Activated naive CD4-positive, alpha-beta T cell treated with anti-CD3 and anti-CD28 coated beads, Interleukin-2, amount 50 U/mL, for 24 hours (primary cell): Measurements from ENCODE around the gene SLC7A4.
"Not testable (repeated sequence)": the region's sequence is repeated elsewhere in the genome, so short reads cannot be mapped to it uniquely, and the experiment has no call there.

Experiments
- H3K27ac Mint-ChIP-seq: one replicate; pipeline ENCODE4 v1.8.0; 2021; ENCODE audit warnings: mild to moderate bottlenecking, mixed read lengths
- H3K27me3 Mint-ChIP-seq: one replicate; pipeline ENCODE4 v1.8.0; 2021; ENCODE audit warnings: mixed read lengths
- H3K36me3 Mint-ChIP-seq: one replicate; pipeline ENCODE4 v1.8.0; 2021; ENCODE audit warnings: mixed read lengths
- H3K4me1 Mint-ChIP-seq: one replicate; pipeline ENCODE4 v1.8.0; 2021; ENCODE audit warnings: mixed read lengths
- H3K4me3 Mint-ChIP-seq: one replicate; pipeline ENCODE4 v1.8.0; 2021; ENCODE audit warnings: mild to moderate bottlenecking, mixed read lengths
- H3K9me3 Mint-ChIP-seq: one replicate; pipeline ENCODE4 v1.8.0; 2021; ENCODE audit warnings: mixed read lengths

Gene SLC7A4

GRCh38 chr22:21048965-21049364, 16.6 kb upstream of the SLC7A4 start:
- H3K36me3 Mint-ChIP-seq, H3K27me3 Mint-ChIP-seq, H3K4me3 Mint-ChIP-seq, H3K27ac Mint-ChIP-seq, H3K9me3 Mint-ChIP-seq: not testable (repeated sequence)
- peaks cover 12% of the 10 kb centered on the region for H3K4me1 Mint-ChIP-seq

- not testable (repeated sequence) for H3K4me3 Mint-ChIP-seq, H3K27ac Mint-ChIP-seq, H3K9me3 Mint-ChIP-seq, H3K27me3 Mint-ChIP-seq, H3K36me3 Mint-ChIP-seq
- H3K4me1 Mint-ChIP-seq: peaks cover 13% of the 10 kb centered on the region
These were observed 16.1 kb upstream of the SLC7A4 start for GRCh38 chr22:21048448-21048847.

GRCh38 chr22:21047730-21048129, 15.4 kb upstream of the SLC7A4 start:
- peaks cover 6% of the 10 kb centered on the region for H3K27me3 Mint-ChIP-seq
- H3K27ac Mint-ChIP-seq: no peak overlapping the region
- H3K4me1 Mint-ChIP-seq: peaks cover 20% of the 10 kb centered on the region
- H3K4me3 Mint-ChIP-seq: no peak overlapping the region
- no peaks in the 10 kb centered on the region for H3K36me3 Mint-ChIP-seq
- no peaks in the 10 kb centered on the region for H3K9me3 Mint-ChIP-seq

- Mint-ChIP-seq H3K27me3 (peaks cover 6% of the 10 kb centered on the region), H3K9me3 (no peaks in the 10 kb centered on the region), H3K4me1 (peaks cover 20% of the 10 kb centered on the region), H3K36me3 (no peaks in the 10 kb centered on the region), H3K27ac (no peak overlapping the region), H3K4me3 (no peak overlapping the region)
These were observed 14.8 kb upstream of the SLC7A4 start for GRCh38 chr22:21047035-21047661.

- no peaks in the 10 kb centered on the region for H3K36me3 Mint-ChIP-seq
- no peaks in the 10 kb centered on the region for H3K9me3 Mint-ChIP-seq
- peaks cover 6% of the 10 kb centered on the region for H3K27me3 Mint-ChIP-seq
- H3K4me1 Mint-ChIP-seq: peaks cover 20% of the 10 kb centered on the region
- H3K4me3 Mint-ChIP-seq: peak within 1 kb of the TSS; percentile 73
- H3K27ac Mint-ChIP-seq: peak within 1 kb of the TSS; percentile 51
These were observed 13.4 kb upstream of the SLC7A4 start, which contains the start of gene LRRC74B for GRCh38 chr22:21045585-21046294. TSS of gene LRRC74B (plus strand) at chr22:21045946. CDS start at chr22:21045987, 41 bp downstream.

GRCh38 chr22:21044931-21045584, 12.7 kb upstream of the SLC7A4 start:
- Mint-ChIP-seq H3K4me1 (peaks cover 20% of the 10 kb centered on the region), H3K36me3 (no peaks in the 10 kb centered on the region), H3K27me3 (peaks cover 8% of the 10 kb centered on the region), H3K9me3 (no peaks in the 10 kb centered on the region), H3K4me3 (peak overlapping the region; percentile 73), H3K27ac (no peak overlapping the region)

GRCh38 chr22:21043860-21044535, 11.6 kb upstream of the SLC7A4 start:
- Mint-ChIP-seq H3K36me3 (no peaks in the 10 kb centered on the region), H3K4me1 (peaks cover 20% of the 10 kb centered on the region), H3K4me3 (no peak overlapping the region), H3K9me3 (no peaks in the 10 kb centered on the region), H3K27me3 (peaks cover 12% of the 10 kb centered on the region), H3K27ac (no peak overlapping the region)

GRCh38 chr22:21042978-21043859, 10.9 kb upstream of the SLC7A4 start:
- Mint-ChIP-seq H3K4me1 (peaks cover 20% of the 10 kb centered on the region), H3K27me3 (peaks cover 12% of the 10 kb centered on the region), H3K4me3 (no peak overlapping the region), H3K36me3 (no peaks in the 10 kb centered on the region), H3K9me3 (no peaks in the 10 kb centered on the region), H3K27ac (no peak overlapping the region)

- Mint-ChIP-seq H3K36me3 (no peaks in the 10 kb centered on the region), H3K9me3 (no peaks in the 10 kb centered on the region), H3K4me1 (peaks cover 20% of the 10 kb centered on the region), H3K4me3 (no peak overlapping the region), H3K27me3 (peaks cover 12% of the 10 kb centered on the region), H3K27ac (no peak overlapping the region)
These were observed 9.6 kb upstream of the SLC7A4 start for GRCh38 chr22:21041937-21042336.

- H3K36me3 Mint-ChIP-seq, H3K9me3 Mint-ChIP-seq, H3K27me3 Mint-ChIP-seq, H3K4me3 Mint-ChIP-seq, H3K4me1 Mint-ChIP-seq, H3K27ac Mint-ChIP-seq: not testable (repeated sequence)
These were observed 6.8 kb upstream of the SLC7A4 start for GRCh38 chr22:21039158-21039557.

GRCh38 chr22:21038405-21038804, 6.0 kb upstream of the SLC7A4 start:
- H3K27me3 Mint-ChIP-seq: peaks cover 6% of the 10 kb centered on the region
- no peak overlapping the region for H3K27ac Mint-ChIP-seq
- H3K4me1 Mint-ChIP-seq: peaks cover 7% of the 10 kb centered on the region
- H3K9me3 Mint-ChIP-seq: no peaks in the 10 kb centered on the region
- H3K36me3 Mint-ChIP-seq: no peaks in the 10 kb centered on the region
- H3K4me3 Mint-ChIP-seq: no peak overlapping the region

GRCh38 chr22:21034989-21035388, 2.6 kb upstream of the SLC7A4 start:
- Mint-ChIP-seq H3K9me3 (no peaks in the 10 kb centered on the region), H3K4me1 (no peaks in the 10 kb centered on the region), H3K36me3 (no peaks in the 10 kb centered on the region), H3K27me3 (peaks cover 20% of the 10 kb centered on the region), H3K27ac (no peak overlapping the region), H3K4me3 (no peak overlapping the region)

- no peaks in the 10 kb centered on the region for H3K36me3 Mint-ChIP-seq
- H3K27ac Mint-ChIP-seq: no peak overlapping the region
- H3K27me3 Mint-ChIP-seq: peaks cover 17% of the 10 kb centered on the region
- H3K4me1 Mint-ChIP-seq: no peaks in the 10 kb centered on the region
- H3K4me3 Mint-ChIP-seq: no peak overlapping the region
- no peaks in the 10 kb centered on the region for H3K9me3 Mint-ChIP-seq
These were observed 1.5 kb upstream of the SLC7A4 start for GRCh38 chr22:21033895-21034294.

- Mint-ChIP-seq H3K4me3 (peak overlapping the region; percentile 11), H3K9me3 (no peaks in the 10 kb centered on the region), H3K4me1 (no peaks in the 10 kb centered on the region), H3K27me3 (peaks cover 17% of the 10 kb centered on the region), H3K36me3 (no peaks in the 10 kb centered on the region), H3K27ac (no peak overlapping the region)
These were observed 717 bp upstream of the SLC7A4 start for GRCh38 chr22:21032868-21033688.
